Left lung (tissue), 10 donors: ENCODE data around the gene CIAO2B. TPM values are rescaled to one million over a fixed set of nuclear protein-coding genes. Genes with fewer than 3 reads are reported as not detected.

Experiments used
- ATAC-seq: fragments of 200-7000 bp; cut with Tn5 transposase; one replicate; pipeline ENCODE4 v1.9.1; 2020; ENCODE audit warnings: moderate library complexity
- DNase-seq, 4 donors: peaks; one replicate each; pipeline ENCODE4 v3.0.0-alpha.2; 2013 to 2020
- H3K27ac ChIP-seq, 2 donors: fragments of 200-600 bp; sonication (generic) in 1 of 2; one replicate each; pipeline versions ENCODE4 v1.5.0 to v1.8.0; 2020 to 2021
- H3K27me3 ChIP-seq, 2 donors: fragments of 200-600 bp; sonication (generic) in 1 of 2; one replicate each; pipeline versions ENCODE4 v1.5.0 to v1.8.0; 2020 to 2021
- H3K36me3 ChIP-seq, 2 donors: fragments of 200-600 bp; sonication (generic) in 1 of 2; one replicate each; pipeline versions ENCODE4 v1.5.0 to v1.8.0; 2020 to 2021
- H3K4me1 ChIP-seq, 2 donors: fragments of 200-600 bp; one replicate each; pipeline ENCODE4 v1.8.0; 2021
- H3K4me3 ChIP-seq, 2 donors: fragments of 200-600 bp; sonication (generic) in 1 of 2; one replicate each; pipeline versions ENCODE4 v1.5.0 to v1.8.0; 2020 to 2021; ENCODE audit warnings: mild to moderate bottlenecking in 1 of 2
- H3K9me3 ChIP-seq, 2 donors: fragments of 200-600 bp; sonication (generic) in 1 of 2; one replicate each; pipeline versions ENCODE4 v1.5.0 to v1.8.0; 2020 to 2021
- CTCF ChIP-seq, 2 donors: fragments of 200-600 bp; sonication (generic) in 1 of 2; IDR thresholded peaks; one replicate each; pipeline versions ENCODE4 v1.5.0 to v1.8.0; 2021; ENCODE audit warnings: antibody characterized with exemption in 2 of 2
- intact Hi-C, 2 donors: fragments of 100-400 bp; cut with DNase I; formaldehyde crosslinking; loops; one replicate each; pipeline versions ENCODE4 v1.11.2 to v1.14.2; 2022
- polyA plus RNA-seq, 6 donors: library from polyadenylated mRNA; unstranded; fragments of 120-200 nt; gene quantifications; one replicate each; pipeline ENCODE4 v1.2.1, GENCODE V29; 2013; ENCODE audit not compliant: insufficient read length in 6 of 6
- total RNA-seq, 2 donors: library from RNA; stranded (reverse); fragmentation: NEBNext Ultra II Directional; extraction: Animal tissue kit (Norgen Biotek cat#: 25700); gene quantifications; one replicate each; pipeline ENCODE4 v1.2.1, GENCODE V29; 2021
- donor health status: DM: no; HTN: yes; CAD: no.
- donor health status: DM: no; HTN: no; CAD: no.

The CIAO2B gene
- total and polyA plus RNA-seq, 8 donors: 70.9 to 84.0 (median 81.9) TPM

GRCh38 chr16:66926171-66926947 is 7.8 kb downstream of the CIAO2B start:
- H3K36me3 ChIP-seq: peaks cover 0 to 1% of the 10 kb centered on the region in 2 donors
- no peak overlapping the region for H3K4me3 ChIP-seq
- peaks cover 21 to 52% of the 10 kb centered on the region in 2 donors for H3K4me1 ChIP-seq
- H3K27me3 ChIP-seq: peaks cover 0 to 54% of the 10 kb centered on the region in 2 donors
- H3K9me3 ChIP-seq: no peaks in the 10 kb centered on the region
- H3K27ac ChIP-seq: peak overlapping the region; percentile 63 to 72
- no peak for DNase-seq
- no peak for TF ChIP-seq CTCF (IDR thresholded peaks at IDR 0.05)
- ATAC-seq: peak; percentile 34
- intact Hi-C loops: no loop called here

- TF ChIP-seq CTCF (IDR thresholded peaks at IDR 0.05): no peak
- Histone ChIP-seq H3K27ac (peak within 1 kb of the TSS; percentile 63 to 72), H3K4me1 (peaks cover 21 to 52% of the 10 kb centered on the region in 2 donors), H3K9me3 (no peaks in the 10 kb centered on the region), H3K36me3 (no peaks in the 10 kb centered on the region), H3K4me3 (peak within 1 kb of the TSS; percentile 45 to 48), H3K27me3 (peaks cover 0 to 64% of the 10 kb centered on the region in 2 donors)
- intact Hi-C loops: no loop called here
- peak; percentile 30 for ATAC-seq
- peak in 2 of 4 donors; percentile 65 to 82 for DNase-seq
These were observed 8.8 kb downstream of the CIAO2B start, which contains the start of gene RRAD for GRCh38 chr16:66925322-66925840. Gene RRAD, minus strand, starts transcription at chr16:66925535. Its CDS starts 356 bp downstream, at chr16:66925179.

- H3K4me1 ChIP-seq: peaks cover 21 to 50% of the 10 kb centered on the region in 2 donors
- peaks cover 0 to 70% of the 10 kb centered on the region in 2 donors for H3K27me3 ChIP-seq
- peak; percentile 11 to 25 for TF ChIP-seq CTCF (IDR thresholded peaks at IDR 0.05)
- peak; percentile 54 for ATAC-seq
- no peaks in the 10 kb centered on the region for H3K36me3 ChIP-seq
- H3K9me3 ChIP-seq: no peaks in the 10 kb centered on the region
- intact Hi-C loops: no loop called here
- peak overlapping the region; percentile 63 to 72 for H3K27ac ChIP-seq
- peak overlapping the region; percentile 45 to 48 for H3K4me3 ChIP-seq
- DNase-seq: peak in 1 of 4 donors; percentile 89
These were observed 9.5 kb downstream of the CIAO2B start for GRCh38 chr16:66924527-66925321.

- TF ChIP-seq CTCF (IDR thresholded peaks at IDR 0.05): no peak
- intact Hi-C loops: no loop called here
- peak in 2 of 4 donors; percentile 50 to 56 for DNase-seq
- H3K4me3 ChIP-seq: peak overlapping the region; percentile 45 to 48
- H3K27me3 ChIP-seq: peaks cover 0 to 77% of the 10 kb centered on the region in 2 donors
- ATAC-seq: peak; percentile 12
- peaks cover 21 to 50% of the 10 kb centered on the region in 2 donors for H3K4me1 ChIP-seq
- H3K27ac ChIP-seq: no peak overlapping the region
- no peaks in the 10 kb centered on the region for H3K36me3 ChIP-seq
- no peaks in the 10 kb centered on the region for H3K9me3 ChIP-seq
These were observed 10.3 kb downstream of the CIAO2B start for GRCh38 chr16:66923866-66924265.
